ENCODE data around the gene SLC8B1. TPM values are rescaled to one million over a fixed set of nuclear protein-coding genes. Genes with fewer than 3 reads are reported as not detected.

The SLC8B1 gene
- total RNA-seq, 6 experiments from 2014 or later = 5.8 to 6.7 (median 6.3) TPM

- Mint-ChIP-seq H3K36me3 (ENCODE audit: low read depth) (no peaks in the 10 kb centered on the region), H3K4me3 (no peak overlapping the region), H3K27ac (no peak overlapping the region), H3K4me1 (ENCODE audit: low read depth) (peaks cover 24% of the 10 kb centered on the region), H3K9me3 (no peaks in the 10 kb centered on the region), H3K27me3 (ENCODE audit: insufficient read depth) (no peaks in the 10 kb centered on the region; the same call in 1 of the 2 replicates)
- DNase-seq = no peak
- no peak for TF ChIP-seq CTCF (IDR thresholded peaks at IDR 0.05)
Measured at GRCh38 chr12:113328368-113328889, 6.5 kb downstream of the SLC8B1 start.

DNA sequence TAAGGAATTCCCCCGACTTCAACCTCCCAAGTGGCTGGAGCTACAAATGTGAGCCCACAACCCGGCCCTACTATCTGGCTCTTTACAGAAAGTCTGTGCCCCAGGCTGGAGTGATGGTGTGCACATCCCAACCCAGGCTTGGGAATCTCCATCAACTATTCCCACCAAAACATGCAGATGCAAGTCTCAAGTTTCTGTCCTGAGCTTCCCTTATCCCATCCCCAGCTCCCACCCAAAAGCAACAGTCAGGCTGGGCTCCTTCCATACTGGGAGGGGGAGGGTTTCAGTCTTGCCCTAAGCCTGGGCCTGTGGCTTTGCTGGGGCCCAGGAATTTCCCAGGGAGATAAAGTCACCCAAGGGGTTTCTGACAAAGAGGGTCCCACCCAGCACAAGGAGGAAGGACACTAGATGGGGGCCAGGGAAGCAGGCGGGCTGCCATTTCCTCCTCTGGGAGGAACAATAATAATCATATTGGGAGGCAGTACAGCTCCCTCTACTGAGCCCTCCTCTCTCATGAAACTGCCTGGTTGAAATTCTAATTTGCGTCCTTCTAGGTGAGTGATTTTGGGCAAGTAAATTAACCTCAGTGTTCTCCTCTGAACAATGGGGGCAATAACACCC is 8.0 kb downstream of the SLC8B1 start:
- H3K36me3 Mint-ChIP-seq (ENCODE audit: low read depth) = peaks cover 9% of the 10 kb centered on the region; the same call in 1 of the 2 replicates
- H3K9me3 Mint-ChIP-seq = no peaks in the 10 kb centered on the region
- 0 out of 2 replicates have a peak overlapping the region, but pooled peaks have one; percentile 12 for H3K27ac Mint-ChIP-seq
- H3K4me1 Mint-ChIP-seq (ENCODE audit: low read depth) = peaks cover 34% of the 10 kb centered on the region
- H3K27me3 Mint-ChIP-seq (ENCODE audit: insufficient read depth) = peaks cover 3% of the 10 kb centered on the region; the same call in 1 of the 2 replicates
- no peak for DNase-seq
- H3K4me3 Mint-ChIP-seq = no peak overlapping the region
- TF ChIP-seq CTCF (IDR thresholded peaks at IDR 0.05) = peak; percentile 17; the same call in 1 of the 2 replicates

DNA sequence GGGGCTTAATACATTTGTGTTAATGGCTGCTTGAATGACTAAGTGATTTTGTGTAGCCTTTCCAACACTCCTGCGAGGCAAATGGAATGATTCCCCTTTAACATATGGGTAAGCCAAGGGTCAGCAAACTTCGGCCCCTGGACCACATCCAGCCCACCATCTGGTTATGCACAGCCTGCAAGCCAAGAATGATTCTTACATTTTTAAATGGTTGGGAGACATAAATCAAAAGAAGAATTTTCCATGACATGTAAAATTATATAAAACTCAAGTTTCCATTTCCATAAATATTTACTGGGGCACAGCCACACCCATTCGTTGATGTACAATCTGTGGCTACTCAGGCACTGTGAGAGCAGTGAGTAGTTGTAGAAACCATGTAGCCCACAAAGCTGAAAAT is 9.0 kb downstream of the SLC8B1 start:
- TF ChIP-seq CTCF (IDR thresholded peaks at IDR 0.05) = no peak
- peaks cover 3% of the 10 kb centered on the region; the same call in 1 of the 2 replicates for H3K27me3 Mint-ChIP-seq (ENCODE audit: insufficient read depth)
- H3K4me3 Mint-ChIP-seq = no peak overlapping the region
- H3K27ac Mint-ChIP-seq = peak overlapping the region; percentile 68
- peaks cover 9% of the 10 kb centered on the region; the same call in 1 of the 2 replicates for H3K36me3 Mint-ChIP-seq (ENCODE audit: low read depth)
- DNase-seq = peak; percentile 30
- no peaks in the 10 kb centered on the region for H3K9me3 Mint-ChIP-seq
- peaks cover 34% of the 10 kb centered on the region for H3K4me1 Mint-ChIP-seq (ENCODE audit: low read depth)

DNA sequence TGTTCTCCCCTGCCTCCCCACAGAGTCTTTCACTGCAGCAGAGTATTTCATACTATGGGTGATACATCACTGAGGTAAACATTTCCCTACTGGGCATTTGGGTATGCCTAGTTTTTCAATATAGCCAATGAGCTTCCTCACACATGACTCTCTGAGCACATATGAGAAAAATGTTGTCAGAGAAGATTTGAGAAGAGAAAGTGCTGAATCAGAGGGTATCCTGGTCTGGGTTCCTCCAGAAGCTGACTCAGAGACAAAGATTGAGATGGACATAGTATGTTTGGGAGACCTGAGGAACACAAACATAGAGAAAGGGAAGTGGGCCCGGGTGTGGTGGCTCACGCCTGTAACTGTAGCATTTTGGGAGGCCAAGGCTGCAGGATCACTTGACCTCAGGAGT is 12.6 kb downstream of the SLC8B1 start:
- H3K4me3 Mint-ChIP-seq = no peak overlapping the region

GRCh38 chr12:113320401-113320800 is 14.5 kb downstream of the SLC8B1 start:
- H3K27ac Mint-ChIP-seq = no peak overlapping the region
- H3K4me3 Mint-ChIP-seq = no peak overlapping the region
- peaks cover 3% of the 10 kb centered on the region; the same call in 1 of the 2 replicates for H3K27me3 Mint-ChIP-seq (ENCODE audit: insufficient read depth)
- no peak for TF ChIP-seq CTCF (IDR thresholded peaks at IDR 0.05)
- H3K9me3 Mint-ChIP-seq = no peaks in the 10 kb centered on the region
- H3K4me1 Mint-ChIP-seq (ENCODE audit: low read depth) = peaks cover 10% of the 10 kb centered on the region
- DNase-seq = no peak
- peaks cover 22% of the 10 kb centered on the region for H3K36me3 Mint-ChIP-seq (ENCODE audit: low read depth)

More for the DNA sequence above, 12.6 kb downstream of the SLC8B1 start:
- DNase-seq = peak; percentile 86
- H3K9me3 Mint-ChIP-seq = no peaks in the 10 kb centered on the region
- no peak for TF ChIP-seq CTCF (IDR thresholded peaks at IDR 0.05)
- peaks cover 22% of the 10 kb centered on the region for H3K36me3 Mint-ChIP-seq (ENCODE audit: low read depth)
- H3K4me1 Mint-ChIP-seq (ENCODE audit: low read depth) = peaks cover 23% of the 10 kb centered on the region
- H3K27me3 Mint-ChIP-seq (ENCODE audit: insufficient read depth) = peaks cover 3% of the 10 kb centered on the region; the same call in 1 of the 2 replicates
- H3K27ac Mint-ChIP-seq = peak overlapping the region; percentile 76
